OCI-LY1 (cell line): ENCODE data around the gene ARFGEF3.

ENCODE experiments used
- EZH2 ChIP-seq: fragments of 200-600 bp; sonication (generic), shearing (Covaris generic); IDR thresholded peaks from 2 replicates; pipeline ENCODE4 v1.8.0; 2017; ENCODE audit warnings: borderline replicate concordance, mixed run types, mild to moderate bottlenecking, antibody characterized with exemption, low read length, moderate library complexity, mixed read lengths
- TF ChIP-seq, protein P1 (sequence below): fragments of 200-600 bp; sonication (generic), shearing (Covaris generic); IDR thresholded peaks from 2 replicates; pipeline ENCODE4 v1.5.1; 2017; ENCODE audit warnings: mild to moderate bottlenecking, antibody characterized with exemption, low read length, moderate library complexity, mixed read lengths

DNA sequence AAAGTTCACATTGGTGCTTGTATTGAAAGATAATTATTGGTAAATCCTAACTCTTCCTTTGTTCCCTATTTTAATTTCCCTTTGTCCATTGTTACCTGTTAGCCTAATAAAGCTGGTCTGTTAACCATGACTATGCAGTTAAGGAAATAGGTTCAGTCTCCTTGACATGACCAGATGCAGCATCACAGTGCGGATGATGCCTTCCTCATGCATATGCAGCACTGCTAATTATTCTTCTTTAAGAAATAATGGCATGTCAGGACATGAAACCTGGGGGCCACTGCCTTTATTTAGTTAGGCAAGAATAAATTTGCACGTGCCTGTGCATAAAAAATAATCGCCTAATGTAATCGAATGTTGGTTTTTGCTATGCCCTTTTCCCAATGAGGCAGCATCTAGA lies 40.1 kb downstream of the ARFGEF3 start:
- TF ChIP-seq, protein P1, sequence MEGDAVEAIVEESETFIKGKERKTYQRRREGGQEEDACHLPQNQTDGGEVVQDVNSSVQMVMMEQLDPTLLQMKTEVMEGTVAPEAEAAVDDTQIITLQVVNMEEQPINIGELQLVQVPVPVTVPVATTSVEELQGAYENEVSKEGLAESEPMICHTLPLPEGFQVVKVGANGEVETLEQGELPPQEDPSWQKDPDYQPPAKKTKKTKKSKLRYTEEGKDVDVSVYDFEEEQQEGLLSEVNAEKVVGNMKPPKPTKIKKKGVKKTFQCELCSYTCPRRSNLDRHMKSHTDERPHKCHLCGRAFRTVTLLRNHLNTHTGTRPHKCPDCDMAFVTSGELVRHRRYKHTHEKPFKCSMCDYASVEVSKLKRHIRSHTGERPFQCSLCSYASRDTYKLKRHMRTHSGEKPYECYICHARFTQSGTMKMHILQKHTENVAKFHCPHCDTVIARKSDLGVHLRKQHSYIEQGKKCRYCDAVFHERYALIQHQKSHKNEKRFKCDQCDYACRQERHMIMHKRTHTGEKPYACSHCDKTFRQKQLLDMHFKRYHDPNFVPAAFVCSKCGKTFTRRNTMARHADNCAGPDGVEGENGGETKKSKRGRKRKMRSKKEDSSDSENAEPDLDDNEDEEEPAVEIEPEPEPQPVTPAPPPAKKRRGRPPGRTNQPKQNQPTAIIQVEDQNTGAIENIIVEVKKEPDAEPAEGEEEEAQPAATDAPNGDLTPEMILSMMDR, result no peak
- TF ChIP-seq EZH2, result no peak
